ENCODE data around the gene CUL1. TPM values are rescaled to one million over a fixed set of nuclear protein-coding genes. Genes with fewer than 3 reads are reported as not detected.

Gene CUL1
- total and polyA plus RNA-seq, 2 donors (not counting 3 experiments of a cell fraction or from before 2014, with no cell fraction given), result 25.7 to 50.2 TPM

GRCh38 chr7:148834605-148835004 is 135.9 kb downstream of the CUL1 start:
- Histone ChIP-seq H3K9me3 (replicated peaks; ENCODE audit: control insufficient read depth, insufficient read depth, low read length) (no peaks in the 10 kb centered on the region), H2AFZ (ENCODE audit: low read depth, low read length) (no peak overlapping the region), H3K4me2 (ENCODE audit: insufficient read depth, low read length) (no peak overlapping the region), H3K4me3 (replicated peaks in 1 of 3; ENCODE audit: insufficient read depth in 1 of 3, low read depth in 1 of 3, low read length in 3 of 3) (no peak overlapping the region), H3K79me2 (ENCODE audit: control insufficient read depth, insufficient read depth, low read length) (peaks cover 39% of the 10 kb centered on the region), H3K27me3 (ENCODE audit: control insufficient read depth in 2 of 2, insufficient read depth in 2 of 2, low read length in 2 of 2) (no peaks in the 10 kb centered on the region), H3K9ac (replicated peaks; ENCODE audit: extremely low read depth, insufficient read depth, low read length) (no peak overlapping the region), H3K4me1 (ENCODE audit: control insufficient read depth, extremely low read depth, insufficient read depth, low read length) (peaks cover 3% of the 10 kb centered on the region), H3K9me1 (replicated peaks; ENCODE audit: control insufficient read depth, extremely low read depth, insufficient read depth, low read length) (no peaks in the 10 kb centered on the region), H3K27ac (ENCODE audit: insufficient read depth, low read depth, low read length) (no peak overlapping the region), H4K20me1 (replicated peaks; ENCODE audit: control insufficient read depth, extremely low read depth, insufficient read depth, low read length) (peaks cover 4% of the 10 kb centered on the region), H3K36me3 (ENCODE audit: control insufficient read depth in 2 of 2, extremely low read depth in 1 of 2, insufficient read depth in 2 of 2, low read length in 2 of 2) (peaks cover 0 to 2% of the 10 kb centered on the region in 2 experiments)
- CTCF ChIA-PET, result no interaction called here
- no TSS peak for BruUV-seq (replicated peaks)
- no peak for FAIRE-seq
- TF ChIP-seq MYC (IDR thresholded peaks at IDR 0.05; ENCODE audit: low read depth, low read length) (no peak), GATA2 (IDR thresholded peaks at IDR 0.05; ENCODE audit: insufficient read depth, insufficient read length, low read depth, low read length) (no peak), JUN (IDR thresholded peaks at IDR 0.05; ENCODE audit: borderline replicate concordance, insufficient read depth, insufficient read length, low read depth) (no peak)
- no peak for DNase-seq (ENCODE audit: low read depth, low spot score)
- intact Hi-C loops (cut with micrococcal nuclease), result no loop called here
- dilution Hi-C loops (cut with MboI; ENCODE audit: extremely low pct_ligation_motif_present, low sequenced_read_pairs), result no loop called here
- POLR2A ChIA-PET, result no interaction called here

DNA sequence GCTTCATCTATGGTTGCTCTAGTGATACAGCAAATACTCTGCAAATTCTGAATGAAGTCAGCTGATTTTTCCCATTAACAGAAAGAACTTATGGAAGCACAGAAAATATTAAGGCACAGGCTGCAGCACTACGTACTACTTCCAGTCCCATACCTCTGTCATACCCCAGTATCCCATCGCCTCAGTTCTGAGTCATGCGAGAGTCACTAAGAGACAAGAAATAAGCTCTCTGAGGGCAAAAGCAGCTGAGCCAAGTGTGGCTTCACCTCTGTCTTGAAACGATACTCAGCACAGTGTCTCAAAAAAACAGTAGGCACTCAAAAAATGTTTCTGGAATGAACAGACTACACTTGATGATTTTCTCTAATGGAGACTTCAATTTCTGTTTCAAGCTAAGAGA is 137.2 kb downstream of the CUL1 start:
- no peak for DNase-seq (ENCODE audit: low read depth, low spot score)
- CTCF ChIA-PET, result interaction anchor here (1.5 kb wide), 1 partner anchor 21 kb away, joined by 5 read pairs; no protein-coding TSS in a partner anchor

More for the DNA sequence above, 137.2 kb downstream of the CUL1 start:
- no peak for TF ChIP-seq JUN (IDR thresholded peaks at IDR 0.05; ENCODE audit: borderline replicate concordance, insufficient read depth, insufficient read length, low read depth)
- no peak for TF ChIP-seq GATA2 (IDR thresholded peaks at IDR 0.05; ENCODE audit: insufficient read depth, insufficient read length, low read depth, low read length)
- TF ChIP-seq FOS (IDR thresholded peaks at IDR 0.05; ENCODE audit: borderline replicate concordance, insufficient read depth, low read length), result no peak
- no peak for TF ChIP-seq EZH2 (IDR thresholded peaks at IDR 0.05; ENCODE audit: borderline replicate concordance, low read depth, low read length, severe bottlenecking)
- no peak for TF ChIP-seq POLR2A (IDR thresholded peaks at IDR 0.05; ENCODE audit: low read depth, low read length)
- TF ChIP-seq, protein P1, sequence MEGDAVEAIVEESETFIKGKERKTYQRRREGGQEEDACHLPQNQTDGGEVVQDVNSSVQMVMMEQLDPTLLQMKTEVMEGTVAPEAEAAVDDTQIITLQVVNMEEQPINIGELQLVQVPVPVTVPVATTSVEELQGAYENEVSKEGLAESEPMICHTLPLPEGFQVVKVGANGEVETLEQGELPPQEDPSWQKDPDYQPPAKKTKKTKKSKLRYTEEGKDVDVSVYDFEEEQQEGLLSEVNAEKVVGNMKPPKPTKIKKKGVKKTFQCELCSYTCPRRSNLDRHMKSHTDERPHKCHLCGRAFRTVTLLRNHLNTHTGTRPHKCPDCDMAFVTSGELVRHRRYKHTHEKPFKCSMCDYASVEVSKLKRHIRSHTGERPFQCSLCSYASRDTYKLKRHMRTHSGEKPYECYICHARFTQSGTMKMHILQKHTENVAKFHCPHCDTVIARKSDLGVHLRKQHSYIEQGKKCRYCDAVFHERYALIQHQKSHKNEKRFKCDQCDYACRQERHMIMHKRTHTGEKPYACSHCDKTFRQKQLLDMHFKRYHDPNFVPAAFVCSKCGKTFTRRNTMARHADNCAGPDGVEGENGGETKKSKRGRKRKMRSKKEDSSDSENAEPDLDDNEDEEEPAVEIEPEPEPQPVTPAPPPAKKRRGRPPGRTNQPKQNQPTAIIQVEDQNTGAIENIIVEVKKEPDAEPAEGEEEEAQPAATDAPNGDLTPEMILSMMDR (IDR thresholded peaks at IDR 0.05; ENCODE audit: extremely low read depth in 1 of 2, insufficient read depth in 1 of 2, low read depth in 1 of 2, low read length in 2 of 2), result no peak
- TF ChIP-seq, protein P2, sequence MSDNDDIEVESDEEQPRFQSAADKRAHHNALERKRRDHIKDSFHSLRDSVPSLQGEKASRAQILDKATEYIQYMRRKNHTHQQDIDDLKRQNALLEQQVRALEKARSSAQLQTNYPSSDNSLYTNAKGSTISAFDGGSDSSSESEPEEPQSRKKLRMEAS (IDR thresholded peaks at IDR 0.05; ENCODE audit: insufficient read depth, insufficient read length), result no peak
- TF ChIP-seq MYC (IDR thresholded peaks at IDR 0.05; ENCODE audit: low read depth, low read length), result no peak
- FAIRE-seq, result no peak
- intact Hi-C loops (cut with micrococcal nuclease), result no loop called here
- Histone ChIP-seq H3K36me3 (ENCODE audit: control insufficient read depth in 2 of 2, extremely low read depth in 1 of 2, insufficient read depth in 2 of 2, low read length in 2 of 2) (peaks cover 0 to 2% of the 10 kb centered on the region in 2 experiments), H3K4me3 (replicated peaks in 1 of 3; ENCODE audit: insufficient read depth in 1 of 3, low read depth in 1 of 3, low read length in 3 of 3) (no peak overlapping the region), H4K20me1 (replicated peaks; ENCODE audit: control insufficient read depth, extremely low read depth, insufficient read depth, low read length) (peaks cover 4% of the 10 kb centered on the region), H3K27ac (ENCODE audit: insufficient read depth, low read depth, low read length) (no peak overlapping the region), H3K79me2 (ENCODE audit: control insufficient read depth, insufficient read depth, low read length) (peaks cover 42% of the 10 kb centered on the region), H3K9me1 (replicated peaks; ENCODE audit: control insufficient read depth, extremely low read depth, insufficient read depth, low read length) (no peaks in the 10 kb centered on the region), H3K27me3 (ENCODE audit: control insufficient read depth in 2 of 2, insufficient read depth in 2 of 2, low read length in 2 of 2) (no peaks in the 10 kb centered on the region), H3K4me2 (ENCODE audit: insufficient read depth, low read length) (no peak overlapping the region), H3K4me1 (ENCODE audit: control insufficient read depth, extremely low read depth, insufficient read depth, low read length) (peaks cover 3% of the 10 kb centered on the region), H2AFZ (ENCODE audit: low read depth, low read length) (no peak overlapping the region), H3K9ac (replicated peaks; ENCODE audit: extremely low read depth, insufficient read depth, low read length) (no peak overlapping the region), H3K9me3 (replicated peaks; ENCODE audit: control insufficient read depth, insufficient read depth, low read length) (no peaks in the 10 kb centered on the region)
- POLR2A ChIA-PET, result no interaction called here
- dilution Hi-C loops (cut with MboI; ENCODE audit: extremely low pct_ligation_motif_present, low sequenced_read_pairs), result no loop called here
- no TSS peak for BruUV-seq (replicated peaks)
